Activated T-helper 17 cell treated with anti-CD3 and anti-CD28 coated beads, Interleukin-2, amount 50 U/mL, for 72 hours (primary cell): Measurements from ENCODE around the gene DENND11. TPM values are rescaled to one million over a fixed set of nuclear protein-coding genes. Genes with fewer than 3 reads are reported as not detected.

Experiments used
- ATAC-seq: fragments of 150-1000 bp; cut with Tn5 transposase; replicated peaks from 2 replicates; pipeline ENCODE4 v1.10.0; 2021; ENCODE audit warnings: mild to moderate bottlenecking, moderate library complexity
- H3K27ac Mint-ChIP-seq: one replicate; pipeline ENCODE4 v1.8.0; 2022; ENCODE audit warnings: mixed read lengths
- H3K27me3 Mint-ChIP-seq: one replicate; pipeline ENCODE4 v1.8.0; 2022; ENCODE audit warnings: mixed read lengths
- H3K36me3 Mint-ChIP-seq: one replicate; pipeline ENCODE4 v1.8.0; 2022; ENCODE audit warnings: low read depth, mild to moderate bottlenecking, mixed read lengths
- H3K4me1 Mint-ChIP-seq: one replicate; pipeline ENCODE4 v1.8.0; 2022; ENCODE audit warnings: mixed read lengths
- H3K4me3 Mint-ChIP-seq: one replicate; pipeline ENCODE4 v1.8.0; 2022; ENCODE audit warnings: mild to moderate bottlenecking, mixed read lengths
- H3K9me3 Mint-ChIP-seq: one replicate; pipeline ENCODE4 v1.8.0; 2022; ENCODE audit warnings: mixed read lengths
- total RNA-seq, 2 donors: library from RNA; stranded (reverse); gene quantifications; one replicate each; pipeline ENCODE4 v1.2.3, GENCODE V29; 2022

Gene DENND11
- total RNA-seq, 2 donors from 2014 or later: 19.5 to 36.1 TPM

- H3K4me1 Mint-ChIP-seq: no peaks in the 10 kb centered on the region
- no peak overlapping the region for H3K4me3 Mint-ChIP-seq
- no peaks in the 10 kb centered on the region for H3K27me3 Mint-ChIP-seq
- peaks cover 89% of the 10 kb centered on the region for H3K36me3 Mint-ChIP-seq
- ATAC-seq: peak; percentile 42
- H3K27ac Mint-ChIP-seq: peak overlapping the region; percentile 65
- no peaks in the 10 kb centered on the region for H3K9me3 Mint-ChIP-seq
These were observed 41.7 kb downstream of the DENND11 start for GRCh38 chr7:141660259-141660658.

- Mint-ChIP-seq H3K27ac (peak overlapping the region; percentile 65), H3K4me1 (peaks cover 3% of the 10 kb centered on the region), H3K36me3 (peaks cover 91% of the 10 kb centered on the region), H3K27me3 (no peaks in the 10 kb centered on the region), H3K9me3 (no peaks in the 10 kb centered on the region), H3K4me3 (no peak overlapping the region)
- ATAC-seq: no peak
These were observed 42.5 kb downstream of the DENND11 start for GRCh38 chr7:141659501-141659900.

GRCh38 chr7:141654551-141654950 is 47.4 kb downstream of the DENND11 start:
- Mint-ChIP-seq H3K9me3 (no peaks in the 10 kb centered on the region), H3K4me3 (no peak overlapping the region), H3K4me1 (peaks cover 5% of the 10 kb centered on the region), H3K36me3 (peaks cover 99% of the 10 kb centered on the region), H3K27ac (peak overlapping the region; percentile 65), H3K27me3 (no peaks in the 10 kb centered on the region)
- ATAC-seq: peak; percentile 95

GRCh38 chr7:141652691-141653090 is 49.3 kb downstream of the DENND11 start:
- H3K4me3 Mint-ChIP-seq: no peak overlapping the region

More at GRCh38 chr7:141652691-141653090, 49.3 kb downstream of the DENND11 start:
- H3K27me3 Mint-ChIP-seq: no peaks in the 10 kb centered on the region
- no peak overlapping the region for H3K27ac Mint-ChIP-seq
- ATAC-seq: no peak
- H3K9me3 Mint-ChIP-seq: no peaks in the 10 kb centered on the region
- H3K36me3 Mint-ChIP-seq: peaks cover 96% of the 10 kb centered on the region
- peaks cover 5% of the 10 kb centered on the region for H3K4me1 Mint-ChIP-seq

Other genes with a start within 250 kb of the DENND11 start
- 10 to 100 TPM; 32.7 to 33.9 TPM for gene AGK, start 150.8 kb downstream of the DENND11 start, total RNA-seq
- gene WEE2, start 6.2 kb upstream of the DENND11 start, total RNA-seq: under 1 TPM in 1 of 2 donors, not detected in 1; 0.13 TPM
- gene SSBP1, start 36.2 kb upstream of the DENND11 start, total RNA-seq: 100 to 1,000 TPM; 139 to 213 TPM
- 1 to 10 TPM; 1.4 to 3.8 TPM for gene TAS2R3, start 61.9 kb upstream of the DENND11 start, total RNA-seq
- gene TAS2R4, start 74.5 kb upstream of the DENND11 start, total RNA-seq: 1 to 10 TPM; 1.3 to 2.8 TPM
- 1 to 10 TPM; 1.1 to 2.4 TPM for gene TAS2R5, start 88.1 kb upstream of the DENND11 start, total RNA-seq
- gene PRSS37, start 139.3 kb upstream of the DENND11 start, total RNA-seq: not detected
- gene OR9A4, start 214.2 kb upstream of the DENND11 start, total RNA-seq: under 1 TPM in 1 of 2 donors, not detected in 1; 0.58 TPM
- gene CLEC5A, start 244.8 kb upstream of the DENND11 start, total RNA-seq: not detected